Activated T-helper 1 cell treated with anti-CD3 and anti-CD28 coated beads, Interleukin-2, amount 50 U/mL, for 16 hours (primary cell): ENCODE measurements around the gene TFDP2.
"Not testable (repeated sequence)": the region's sequence is repeated elsewhere in the genome, so short reads cannot be mapped to it uniquely, and the experiment has no call there.

Source experiments
- DNase-seq, 2 donors: peaks; one replicate each; pipeline ENCODE4 v3.0.0-alpha.2; 2020; ENCODE audit warnings: low read depth in 1 of 2, low spot score in 1 of 2

The TFDP2 gene

GRCh38 chr3:142022381-142022780, 127.0 kb downstream of the TFDP2 start:
- DNase-seq, result no peak

- no peak for DNase-seq
Observed at GRCh38 chr3:142021127-142021526, 128.2 kb downstream of the TFDP2 start.

GRCh38 chr3:142019794-142020320, 129.5 kb downstream of the TFDP2 start:
- no peak for DNase-seq

GRCh38 chr3:142013993-142014392, 135.4 kb downstream of the TFDP2 start:
- no peak for DNase-seq

GRCh38 chr3:142013326-142013980, 135.9 kb downstream of the TFDP2 start:
- DNase-seq, result no peak

- no peak for DNase-seq
Observed at GRCh38 chr3:142009029-142009428, 140.3 kb downstream of the TFDP2 start.

GRCh38 chr3:142007710-142008399, 141.5 kb downstream of the TFDP2 start:
- DNase-seq, result no peak

GRCh38 chr3:142004957-142005356, 144.4 kb downstream of the TFDP2 start:
- not testable (repeated sequence) for DNase-seq

GRCh38 chr3:142004025-142004424, 145.3 kb downstream of the TFDP2 start:
- DNase-seq, result no peak

- no peak for DNase-seq
Observed at GRCh38 chr3:142003291-142003690, 146.1 kb downstream of the TFDP2 start.

GRCh38 chr3:142000325-142000870, 148.9 kb downstream of the TFDP2 start:
- DNase-seq, result no peak

GRCh38 chr3:141998669-141999290, 150.6 kb downstream of the TFDP2 start:
- no peak for DNase-seq

GRCh38 chr3:141996437-141996836, 152.9 kb downstream of the TFDP2 start:
- DNase-seq, result no peak

- DNase-seq, result no peak
Observed at GRCh38 chr3:141994856-141995255, 154.5 kb downstream of the TFDP2 start.

- DNase-seq, result no peak
Observed at GRCh38 chr3:141992512-141992911, 156.8 kb downstream of the TFDP2 start.

- DNase-seq, result no peak
Observed at GRCh38 chr3:141986548-141987107, 162.7 kb downstream of the TFDP2 start.

GRCh38 chr3:141981084-141981483, 168.3 kb downstream of the TFDP2 start:
- no peak for DNase-seq

GRCh38 chr3:141979050-141979671, 170.2 kb downstream of the TFDP2 start:
- DNase-seq, result no peak

GRCh38 chr3:141974777-141975176, 174.6 kb downstream of the TFDP2 start:
- DNase-seq, result not testable (repeated sequence)

GRCh38 chr3:141972399-141972798, 176.9 kb downstream of the TFDP2 start:
- DNase-seq, result no peak

GRCh38 chr3:141971571-141971970, 177.8 kb downstream of the TFDP2 start:
- DNase-seq, result no peak
